Testis (tissue), 3 donors: ENCODE data around the gene TRPM2. TPM values are rescaled to one million over a fixed set of nuclear protein-coding genes. Genes with fewer than 3 reads are reported as not detected.

ENCODE experiments used
- DNase-seq: peaks from one replicate; pipeline ENCODE4 v3.0.0-alpha.2; 2019
- H3K27ac ChIP-seq, 2 donors: fragments of 200-600 bp; sonication (generic); one replicate each; pipeline ENCODE4 v1.5.1; 2019
- H3K27me3 ChIP-seq: fragments of 200-600 bp; sonication (generic); one replicate; pipeline ENCODE4 v1.5.1; 2019
- H3K36me3 ChIP-seq: fragments of 200-600 bp; sonication (generic); one replicate; pipeline ENCODE4 v1.5.1; 2017; ENCODE audit warnings: low read depth; ENCODE audit errors: missing control alignments
- H3K4me1 ChIP-seq: fragments of 200-600 bp; sonication (generic); one replicate; pipeline ENCODE4 v1.5.1; 2019
- H3K4me3 ChIP-seq, 2 donors: fragments of 200-600 bp; sonication (generic); one replicate each; pipeline ENCODE4 v1.5.1; 2017 to 2019
- H3K9me3 ChIP-seq: fragments of 200-600 bp; sonication (generic); one replicate; pipeline ENCODE4 v1.5.1; 2017
- CTCF ChIP-seq, 3 experiments: fragments of 450-650 bp in 2 of 3; fragments of 200-600 bp in 1 of 3; sonication (generic) in 1 of 3; IDR thresholded peaks; one replicate each; pipeline ENCODE4 v1.5.1; 2016 to 2019; ENCODE audit warnings: antibody characterized with exemption in 3 of 3, mild to moderate bottlenecking in 2 of 3, moderate library complexity in 1 of 3
- POLR2A ChIP-seq: fragments of 450-650 bp; IDR thresholded peaks from one replicate; pipeline ENCODE4 v1.6.1; 2017; ENCODE audit warnings: antibody characterized with exemption, mild to moderate bottlenecking, moderate library complexity
- WGBS, 2 donors: methylation state at CpG; one replicate each; pipeline ENCODE4 v1.1.5; 2018; 5-methylcytosine and 5-hydroxymethylcytosine counted together
- intact Hi-C: fragments of 100-400 bp; cut with DNase I; formaldehyde crosslinking; loops from one replicate; pipeline ENCODE4 v1.15.1; 2023; ENCODE audit warnings: low total_unique reads
- polyA plus RNA-seq: library from polyadenylated mRNA; stranded (reverse); fragments of 350-450 nt; fragmentation: Illumina TruSeq; extraction: RNeasy Lipid Tissue Mini Kit (QIAGEN cat#74804); gene quantifications from one replicate; pipeline ENCODE4 v1.2.3, GENCODE V29; 2014; ENCODE audit warnings: low read depth, low replicate concordance; ENCODE audit not compliant: insufficient read depth
- total RNA-seq, 2 donors: library from RNA; depleted of rRNA; stranded (reverse); fragments of >200 nt; gene quantifications; one replicate each; pipeline ENCODE4 v1.2.3, GENCODE V29; 2016

TRPM2 gene
- total and polyA plus RNA-seq, 3 donors from 2014 or later: 3.0 to 4.9 (median 3.9) TPM

- TF ChIP-seq POLR2A (no peak), CTCF (IDR thresholded peaks at IDR 0.05) (no peak)
- Histone ChIP-seq H3K4me3 (no peak overlapping the region), H3K27ac (no peak overlapping the region), H3K27me3 (no peaks in the 10 kb centered on the region), H3K4me1 (no peaks in the 10 kb centered on the region), H3K36me3 (no peaks in the 10 kb centered on the region), H3K9me3 (no peaks in the 10 kb centered on the region)
- 90 to 91% methylated on average over 28 of the region's 28 CpGs for WGBS, 2 donors
- DNase-seq: no peak
- intact Hi-C loops: no loop called here
Measured at GRCh38 chr21:44427241-44428120, 74.1 kb downstream of the TRPM2 start.

- Histone ChIP-seq H3K27ac (no peak overlapping the region), H3K4me3 (no peak overlapping the region), H3K36me3 (no peaks in the 10 kb centered on the region), H3K9me3 (no peaks in the 10 kb centered on the region), H3K27me3 (no peaks in the 10 kb centered on the region), H3K4me1 (no peaks in the 10 kb centered on the region)
- DNase-seq: no peak
- intact Hi-C loops: no loop called here
- 55 to 64% methylated on average over 3 of the region's 3 CpGs for WGBS, 2 donors
- no peak for TF ChIP-seq CTCF (IDR thresholded peaks at IDR 0.05)
- no peak for TF ChIP-seq POLR2A
Measured at GRCh38 chr21:44428281-44428960, 75.0 kb downstream of the TRPM2 start.

GRCh38 chr21:44429894-44430293 is 76.5 kb downstream of the TRPM2 start:
- intact Hi-C loops: no loop called here
- no peaks in the 10 kb centered on the region for H3K9me3 ChIP-seq
- H3K4me3 ChIP-seq: no peak overlapping the region
- WGBS, 2 donors: 87% methylated on average over 1 of the region's 1 CpG
- no peaks in the 10 kb centered on the region for H3K36me3 ChIP-seq
- no peaks in the 10 kb centered on the region for H3K4me1 ChIP-seq
- no peaks in the 10 kb centered on the region for H3K27me3 ChIP-seq
- no peak for DNase-seq
- no peak overlapping the region for H3K27ac ChIP-seq
- TF ChIP-seq POLR2A (no peak), CTCF (IDR thresholded peaks at IDR 0.05) (no peak)

- 90% methylated on average over 4 of the region's 4 CpGs for WGBS, 2 donors
Measured at GRCh38 chr21:44431300-44431699, 77.9 kb downstream of the TRPM2 start.

More at GRCh38 chr21:44431300-44431699, 77.9 kb downstream of the TRPM2 start:
- H3K27ac ChIP-seq: no peak overlapping the region
- no peak for TF ChIP-seq POLR2A
- TF ChIP-seq CTCF (IDR thresholded peaks at IDR 0.05): no peak
- no peak overlapping the region for H3K4me3 ChIP-seq
- no peak for DNase-seq
- no peaks in the 10 kb centered on the region for H3K27me3 ChIP-seq
- H3K4me1 ChIP-seq: no peaks in the 10 kb centered on the region
- no peaks in the 10 kb centered on the region for H3K9me3 ChIP-seq
- intact Hi-C loops: no loop called here
- no peaks in the 10 kb centered on the region for H3K36me3 ChIP-seq
